ENCODE measurements around the gene PRKACG.
A peak's percentile ranks its signal among the peaks of the same experiment; 100 is the strongest.

PRKACG gene

DNA sequence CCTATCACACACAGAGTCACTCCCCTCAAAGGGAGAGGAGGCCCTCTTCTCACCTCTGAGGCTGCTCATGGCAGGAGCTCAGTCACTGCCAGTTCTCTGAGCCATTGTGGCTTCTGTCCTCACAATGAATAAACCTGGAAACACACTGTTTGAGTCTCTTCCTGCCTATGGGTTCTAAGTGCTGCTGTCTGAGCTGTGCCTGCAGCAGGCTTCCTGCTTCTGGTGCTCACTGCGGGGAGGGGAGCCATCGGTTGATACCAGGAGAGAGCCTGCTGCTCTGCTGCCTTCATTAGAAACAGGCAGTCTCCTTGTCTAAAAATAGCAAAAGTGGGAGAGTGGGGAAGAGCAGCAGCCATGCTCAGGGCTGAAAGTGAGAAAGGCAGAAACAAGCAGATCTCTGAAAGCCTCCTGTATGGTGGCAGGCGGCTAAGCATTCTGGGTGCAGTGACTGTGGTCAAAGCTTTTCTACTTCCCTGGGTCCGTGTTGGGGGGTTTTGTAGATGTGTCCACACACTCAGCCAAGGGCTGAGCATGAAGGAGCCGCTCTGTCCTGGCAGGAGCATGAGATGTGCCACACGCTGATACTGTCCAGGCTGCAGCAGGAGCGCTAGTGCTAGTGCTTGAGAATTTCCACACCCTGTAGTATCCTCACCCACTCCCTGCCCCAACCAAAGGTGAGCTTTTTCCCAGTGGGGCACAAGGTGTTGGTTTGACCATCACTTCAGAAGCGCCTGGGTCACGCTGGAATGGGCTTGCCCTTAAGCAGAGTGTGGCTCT lies 34.2 kb downstream of the PRKACG start:
- Histone ChIP-seq H3K4ac (ENCODE audit: low read depth in 1 of 2, low read length in 2 of 2) (peak overlapping the region in 1 of 2 experiments; percentile 17), H3K4me3 (ENCODE audit: insufficient read depth in 1 of 2, low read depth in 1 of 2, low read length in 2 of 2) (no peak overlapping the region), H3K36me3 (ENCODE audit: control insufficient read depth in 1 of 2, insufficient read depth in 2 of 2, low read depth in 1 of 2, low read length in 2 of 2) (no peaks in the 10 kb centered on the region), H4K91ac (ENCODE audit: low read length) (peak overlapping the region; percentile 44), H3K9me3 (ENCODE audit: control insufficient read depth, low read length) (no peaks in the 10 kb centered on the region), H2BK120ac (ENCODE audit: low read depth, low read length) (no peak overlapping the region), H4K8ac (ENCODE audit: low read length) (peak overlapping the region; percentile 75), H3K27ac (ENCODE audit: low read length, poor library complexity, severe bottlenecking) (no peak overlapping the region), H2AK5ac (ENCODE audit: low read length, severe bottlenecking) (no peak overlapping the region), H3K79me1 (replicated peaks; ENCODE audit: low read length, poor library complexity, severe bottlenecking) (no peaks in the 10 kb centered on the region), H2BK5ac (ENCODE audit: low read depth, low read length, poor library complexity, severe bottlenecking) (no peak overlapping the region), H2BK15ac (ENCODE audit: low read depth, poor library complexity, severe bottlenecking) (no peak overlapping the region), H3K23ac (ENCODE audit: low read length in 2 of 2) (no peak overlapping the region), H3K4me1 (ENCODE audit: control insufficient read depth, insufficient read depth, low read depth, low read length) (no peaks in the 10 kb centered on the region), H3K14ac (ENCODE audit: low read length in 2 of 2) (no peak overlapping the region), H3K18ac (ENCODE audit: low read depth in 1 of 2, low read length in 2 of 2) (peak overlapping the region; percentile 6 to 22), H3K9ac (ENCODE audit: low read length) (no peak overlapping the region), H2AFZ (ENCODE audit: low read depth, low read length) (no peak overlapping the region), H3K4me2 (ENCODE audit: low read length, poor library complexity, severe bottlenecking) (no peak overlapping the region), H2BK12ac (ENCODE audit: low read length in 2 of 2) (no peak overlapping the region), H3K27me3 (ENCODE audit: control insufficient read depth in 1 of 2, insufficient read depth in 1 of 2, low read length in 2 of 2) (peaks cover 0 to 15% of the 10 kb centered on the region in 2 experiments)
- DNase-seq = peak; percentile 17
- 58% methylated on average over 9 of the region's 9 CpGs for WGBS

DNA sequence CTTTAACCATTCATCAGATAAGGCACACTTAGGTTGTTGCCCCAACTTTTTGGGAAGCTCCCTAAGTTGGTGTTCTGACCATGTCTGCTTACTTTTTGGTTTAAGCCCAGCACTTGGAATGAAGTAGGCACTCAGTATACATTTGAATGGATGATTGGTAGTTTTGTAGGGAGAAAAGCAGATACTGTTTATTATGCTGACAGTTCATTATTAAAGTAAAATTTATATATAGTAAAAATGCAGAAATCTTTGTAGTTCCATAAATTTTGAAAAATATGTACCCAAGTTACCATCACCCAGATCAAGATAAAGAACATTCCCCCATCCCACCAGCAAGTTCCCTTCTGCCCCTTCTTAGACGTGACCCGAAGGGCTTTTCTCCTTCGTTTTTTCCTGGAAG lies 35.4 kb downstream of the PRKACG start:
- H3K79me1 ChIP-seq (replicated peaks; ENCODE audit: low read length, poor library complexity, severe bottlenecking) = no peaks in the 10 kb centered on the region
- no peak for DNase-seq
- WGBS = 89% methylated on average over 3 of the region's 3 CpGs

DNA sequence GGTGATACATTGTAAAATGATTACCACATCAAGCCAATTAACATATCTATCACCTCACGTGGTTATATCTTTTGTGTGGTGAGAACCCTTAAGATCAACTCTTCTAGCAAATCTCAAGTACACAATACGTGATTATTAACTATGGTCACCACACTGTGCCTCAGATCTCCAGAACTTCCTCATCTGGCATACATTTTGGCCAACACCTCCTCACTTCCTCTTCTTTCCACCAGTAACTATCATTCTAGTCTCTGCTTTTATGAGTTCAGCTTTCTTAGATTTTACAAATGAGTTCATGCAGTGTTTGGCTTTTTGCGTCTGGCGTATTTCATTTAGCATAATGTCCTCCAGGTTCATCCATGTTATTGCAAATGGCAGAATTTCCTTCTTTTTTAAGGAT lies 35.8 kb downstream of the PRKACG start:
- Histone ChIP-seq H3K14ac (ENCODE audit: low read length in 2 of 2) (no peak overlapping the region), H4K91ac (ENCODE audit: low read length) (no peak overlapping the region), H3K27me3 (ENCODE audit: control insufficient read depth in 1 of 2, insufficient read depth in 1 of 2, low read length in 2 of 2) (peaks cover 0 to 15% of the 10 kb centered on the region in 2 experiments), H3K18ac (ENCODE audit: low read depth in 1 of 2, low read length in 2 of 2) (no peak overlapping the region), H3K27ac (ENCODE audit: low read length, poor library complexity, severe bottlenecking) (no peak overlapping the region), H2AK5ac (ENCODE audit: low read length, severe bottlenecking) (no peak overlapping the region), H3K4me3 (ENCODE audit: insufficient read depth in 1 of 2, low read depth in 1 of 2, low read length in 2 of 2) (no peak overlapping the region), H3K23ac (ENCODE audit: low read length in 2 of 2) (no peak overlapping the region), H3K9ac (ENCODE audit: low read length) (no peak overlapping the region), H3K36me3 (ENCODE audit: control insufficient read depth in 1 of 2, insufficient read depth in 2 of 2, low read depth in 1 of 2, low read length in 2 of 2) (no peaks in the 10 kb centered on the region), H2AFZ (ENCODE audit: low read depth, low read length) (no peak overlapping the region), H2BK5ac (ENCODE audit: low read depth, low read length, poor library complexity, severe bottlenecking) (no peak overlapping the region), H2BK12ac (ENCODE audit: low read length in 2 of 2) (no peak overlapping the region), H3K4me1 (ENCODE audit: control insufficient read depth, insufficient read depth, low read depth, low read length) (no peaks in the 10 kb centered on the region), H4K8ac (ENCODE audit: low read length) (no peak overlapping the region), H3K79me1 (replicated peaks; ENCODE audit: low read length, poor library complexity, severe bottlenecking) (no peaks in the 10 kb centered on the region), H3K4ac (ENCODE audit: low read depth in 1 of 2, low read length in 2 of 2) (no peak overlapping the region), H3K4me2 (ENCODE audit: low read length, poor library complexity, severe bottlenecking) (no peak overlapping the region), H3K9me3 (ENCODE audit: control insufficient read depth, low read length) (no peaks in the 10 kb centered on the region), H2BK15ac (ENCODE audit: low read depth, poor library complexity, severe bottlenecking) (no peak overlapping the region), H2BK120ac (ENCODE audit: low read depth, low read length) (no peak overlapping the region)
- 97% methylated on average over 4 of the region's 4 CpGs for WGBS
- no peak for DNase-seq

More for the DNA sequence above, 35.4 kb downstream of the PRKACG start:
- Histone ChIP-seq H3K4me3 (ENCODE audit: insufficient read depth in 1 of 2, low read depth in 1 of 2, low read length in 2 of 2) (no peak overlapping the region), H2BK5ac (ENCODE audit: low read depth, low read length, poor library complexity, severe bottlenecking) (no peak overlapping the region), H2AFZ (ENCODE audit: low read depth, low read length) (no peak overlapping the region), H3K4ac (ENCODE audit: low read depth in 1 of 2, low read length in 2 of 2) (no peak overlapping the region), H2BK15ac (ENCODE audit: low read depth, poor library complexity, severe bottlenecking) (no peak overlapping the region), H3K27ac (ENCODE audit: low read length, poor library complexity, severe bottlenecking) (no peak overlapping the region), H4K91ac (ENCODE audit: low read length) (no peak overlapping the region), H3K18ac (ENCODE audit: low read depth in 1 of 2, low read length in 2 of 2) (no peak overlapping the region), H2AK5ac (ENCODE audit: low read length, severe bottlenecking) (no peak overlapping the region), H3K27me3 (ENCODE audit: control insufficient read depth in 1 of 2, insufficient read depth in 1 of 2, low read length in 2 of 2) (peaks cover 0 to 15% of the 10 kb centered on the region in 2 experiments), H3K9me3 (ENCODE audit: control insufficient read depth, low read length) (no peaks in the 10 kb centered on the region), H2BK120ac (ENCODE audit: low read depth, low read length) (no peak overlapping the region), H4K8ac (ENCODE audit: low read length) (no peak overlapping the region), H3K9ac (ENCODE audit: low read length) (no peak overlapping the region), H3K14ac (ENCODE audit: low read length in 2 of 2) (no peak overlapping the region), H3K4me2 (ENCODE audit: low read length, poor library complexity, severe bottlenecking) (no peak overlapping the region), H3K36me3 (ENCODE audit: control insufficient read depth in 1 of 2, insufficient read depth in 2 of 2, low read depth in 1 of 2, low read length in 2 of 2) (no peaks in the 10 kb centered on the region), H3K23ac (ENCODE audit: low read length in 2 of 2) (no peak overlapping the region), H2BK12ac (ENCODE audit: low read length in 2 of 2) (no peak overlapping the region), H3K4me1 (ENCODE audit: control insufficient read depth, insufficient read depth, low read depth, low read length) (no peaks in the 10 kb centered on the region)

GRCh38 chr9:68975365-68976043 lies 38.4 kb downstream of the PRKACG start:
- no peak overlapping the region for H3K9ac ChIP-seq (ENCODE audit: low read length)

More at GRCh38 chr9:68975365-68976043, 38.4 kb downstream of the PRKACG start:
- Histone ChIP-seq H3K23ac (ENCODE audit: low read length in 2 of 2) (no peak overlapping the region), H2AK5ac (ENCODE audit: low read length, severe bottlenecking) (no peak overlapping the region), H3K4me3 (ENCODE audit: insufficient read depth in 1 of 2, low read depth in 1 of 2, low read length in 2 of 2) (no peak overlapping the region), H2BK15ac (ENCODE audit: low read depth, poor library complexity, severe bottlenecking) (no peak overlapping the region), H2BK5ac (ENCODE audit: low read depth, low read length, poor library complexity, severe bottlenecking) (no peak overlapping the region), H3K4me1 (ENCODE audit: control insufficient read depth, insufficient read depth, low read depth, low read length) (no peaks in the 10 kb centered on the region), H3K4ac (ENCODE audit: low read depth in 1 of 2, low read length in 2 of 2) (peak overlapping the region in 1 of 2 experiments; percentile 19), H2AFZ (ENCODE audit: low read depth, low read length) (no peak overlapping the region), H3K14ac (ENCODE audit: low read length in 2 of 2) (no peak overlapping the region), H2BK12ac (ENCODE audit: low read length in 2 of 2) (no peak overlapping the region), H3K27ac (ENCODE audit: low read length, poor library complexity, severe bottlenecking) (no peak overlapping the region), H3K27me3 (ENCODE audit: control insufficient read depth in 1 of 2, insufficient read depth in 1 of 2, low read length in 2 of 2) (peaks cover 0 to 7% of the 10 kb centered on the region in 2 experiments), H3K9me3 (ENCODE audit: control insufficient read depth, low read length) (no peaks in the 10 kb centered on the region), H3K36me3 (ENCODE audit: control insufficient read depth in 1 of 2, insufficient read depth in 2 of 2, low read depth in 1 of 2, low read length in 2 of 2) (no peaks in the 10 kb centered on the region), H3K4me2 (ENCODE audit: low read length, poor library complexity, severe bottlenecking) (no peak overlapping the region), H4K8ac (ENCODE audit: low read length) (no peak overlapping the region), H2BK120ac (ENCODE audit: low read depth, low read length) (no peak overlapping the region), H3K79me1 (replicated peaks; ENCODE audit: low read length, poor library complexity, severe bottlenecking) (no peaks in the 10 kb centered on the region), H3K18ac (ENCODE audit: low read depth in 1 of 2, low read length in 2 of 2) (peak overlapping the region; percentile 21 to 29), H4K91ac (ENCODE audit: low read length) (no peak overlapping the region)
- DNase-seq = no peak
- whole genome bisulfite sequencing = 62% methylated on average over 4 of the region's 5 CpGs

Measured in mesenchymal stem cell (in vitro differentiated cells and primary cell).